AG08395 (cell line): Measurements from ENCODE around the gene ZNF672.
"Not testable (repeated sequence)": the region's sequence is repeated elsewhere in the genome, so short reads cannot be mapped to it uniquely, and the experiment has no call there.

Experiments
- DNase-seq: peaks from one replicate; pipeline ENCODE4 v3.0.0; 2012; ENCODE audit warnings: mixed read lengths, low spot score

The ZNF672 gene

GRCh38 chr1:248856176-248856575 lies 18.2 kb downstream of the ZNF672 start:
- DNase-seq, result no peak

- DNase-seq, result no peak
Observed at GRCh38 chr1:248857201-248857600, 19.2 kb downstream of the ZNF672 start.

GRCh38 chr1:248857749-248858095 lies 19.7 kb downstream of the ZNF672 start:
- no peak for DNase-seq

GRCh38 chr1:248858096-248858890 lies 20.3 kb downstream of the ZNF672 start:
- DNase-seq, result peak; percentile 75

- DNase-seq, result peak; percentile 99
Observed at GRCh38 chr1:248858891-248859889, 21.2 kb downstream of the ZNF672 start, which contains the start of gene ZNF692. ZNF692 (minus strand) TSS chr1:248859085; CDS start chr1:248858309, 776 bp downstream.

GRCh38 chr1:248860007-248860406 lies 22.0 kb downstream of the ZNF672 start:
- no peak for DNase-seq

GRCh38 chr1:248861616-248862015 lies 23.6 kb downstream of the ZNF672 start:
- DNase-seq, result no peak

GRCh38 chr1:248862695-248862997 lies 24.6 kb downstream of the ZNF672 start:
- DNase-seq, result no peak

- DNase-seq, result peak; percentile 72
Observed at GRCh38 chr1:248862998-248863881, 25.2 kb downstream of the ZNF672 start.

- no peak for DNase-seq
Observed at GRCh38 chr1:248871837-248872401, 33.9 kb downstream of the ZNF672 start.

- DNase-seq, result peak; percentile 42
Observed at GRCh38 chr1:248872752-248873408, 34.9 kb downstream of the ZNF672 start.

- DNase-seq, result peak; percentile 88
Observed at GRCh38 chr1:248873409-248873992, 35.5 kb downstream of the ZNF672 start.

- peak; percentile 77 for DNase-seq
Observed at GRCh38 chr1:248873993-248874533, 36.0 kb downstream of the ZNF672 start.

GRCh38 chr1:248881261-248881660 lies 43.2 kb downstream of the ZNF672 start:
- DNase-seq, result no peak

- DNase-seq, result not testable (repeated sequence)
Observed at GRCh38 chr1:248882427-248882826, 44.4 kb downstream of the ZNF672 start.

- DNase-seq, result no peak
Observed at GRCh38 chr1:248884632-248885295, 46.7 kb downstream of the ZNF672 start.

GRCh38 chr1:248885646-248886045 lies 47.6 kb downstream of the ZNF672 start:
- no peak for DNase-seq

GRCh38 chr1:248886237-248886895 lies 48.3 kb downstream of the ZNF672 start:
- DNase-seq, result no peak

- not testable (repeated sequence) for DNase-seq
Observed at GRCh38 chr1:248889914-248890243, 51.9 kb downstream of the ZNF672 start.
